Panc1 (cell line): ENCODE measurements around the gene MAP6.

ENCODE experiments used
- TF ChIP-seq, protein P1 (sequence below): fragments of 450-650 bp; IDR thresholded peaks from 2 replicates; pipeline ENCODE4 v1.5.1; 2017; ENCODE audit warnings: mild to moderate bottlenecking
- TF ChIP-seq, protein P2 (sequence below), 2 experiments: IDR thresholded peaks; 2 replicates each; pipeline ENCODE4 v1.6.1; 2011 to 2012; ENCODE audit warnings: low read depth in 2 of 2, control low read depth in 1 of 2, low read length in 1 of 2, mild to moderate bottlenecking in 1 of 2, moderate library complexity in 1 of 2; ENCODE audit not compliant: insufficient read depth in 1 of 2

DNA sequence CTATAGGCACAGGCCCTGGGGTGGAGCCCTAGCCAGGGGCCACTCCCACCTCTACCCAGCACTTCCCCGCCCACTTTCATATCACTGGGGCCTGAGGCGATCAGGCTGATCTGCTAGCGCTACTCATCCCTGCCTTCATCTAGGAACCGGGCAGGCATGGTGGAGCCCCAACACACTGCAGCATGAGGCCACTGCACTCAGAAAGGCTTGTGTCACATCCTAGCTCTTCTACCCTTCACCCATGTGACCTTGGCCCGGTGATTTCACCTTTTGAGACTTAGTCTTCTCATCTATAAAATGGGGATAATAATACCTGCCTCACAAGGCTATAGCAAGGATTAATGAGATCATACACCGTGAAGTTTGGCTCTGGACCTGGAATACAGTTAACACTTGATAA is 125.0 kb downstream of the MAP6 start:
- TF ChIP-seq, protein P1, sequence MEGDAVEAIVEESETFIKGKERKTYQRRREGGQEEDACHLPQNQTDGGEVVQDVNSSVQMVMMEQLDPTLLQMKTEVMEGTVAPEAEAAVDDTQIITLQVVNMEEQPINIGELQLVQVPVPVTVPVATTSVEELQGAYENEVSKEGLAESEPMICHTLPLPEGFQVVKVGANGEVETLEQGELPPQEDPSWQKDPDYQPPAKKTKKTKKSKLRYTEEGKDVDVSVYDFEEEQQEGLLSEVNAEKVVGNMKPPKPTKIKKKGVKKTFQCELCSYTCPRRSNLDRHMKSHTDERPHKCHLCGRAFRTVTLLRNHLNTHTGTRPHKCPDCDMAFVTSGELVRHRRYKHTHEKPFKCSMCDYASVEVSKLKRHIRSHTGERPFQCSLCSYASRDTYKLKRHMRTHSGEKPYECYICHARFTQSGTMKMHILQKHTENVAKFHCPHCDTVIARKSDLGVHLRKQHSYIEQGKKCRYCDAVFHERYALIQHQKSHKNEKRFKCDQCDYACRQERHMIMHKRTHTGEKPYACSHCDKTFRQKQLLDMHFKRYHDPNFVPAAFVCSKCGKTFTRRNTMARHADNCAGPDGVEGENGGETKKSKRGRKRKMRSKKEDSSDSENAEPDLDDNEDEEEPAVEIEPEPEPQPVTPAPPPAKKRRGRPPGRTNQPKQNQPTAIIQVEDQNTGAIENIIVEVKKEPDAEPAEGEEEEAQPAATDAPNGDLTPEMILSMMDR: no peak
- TF ChIP-seq, protein P2, sequence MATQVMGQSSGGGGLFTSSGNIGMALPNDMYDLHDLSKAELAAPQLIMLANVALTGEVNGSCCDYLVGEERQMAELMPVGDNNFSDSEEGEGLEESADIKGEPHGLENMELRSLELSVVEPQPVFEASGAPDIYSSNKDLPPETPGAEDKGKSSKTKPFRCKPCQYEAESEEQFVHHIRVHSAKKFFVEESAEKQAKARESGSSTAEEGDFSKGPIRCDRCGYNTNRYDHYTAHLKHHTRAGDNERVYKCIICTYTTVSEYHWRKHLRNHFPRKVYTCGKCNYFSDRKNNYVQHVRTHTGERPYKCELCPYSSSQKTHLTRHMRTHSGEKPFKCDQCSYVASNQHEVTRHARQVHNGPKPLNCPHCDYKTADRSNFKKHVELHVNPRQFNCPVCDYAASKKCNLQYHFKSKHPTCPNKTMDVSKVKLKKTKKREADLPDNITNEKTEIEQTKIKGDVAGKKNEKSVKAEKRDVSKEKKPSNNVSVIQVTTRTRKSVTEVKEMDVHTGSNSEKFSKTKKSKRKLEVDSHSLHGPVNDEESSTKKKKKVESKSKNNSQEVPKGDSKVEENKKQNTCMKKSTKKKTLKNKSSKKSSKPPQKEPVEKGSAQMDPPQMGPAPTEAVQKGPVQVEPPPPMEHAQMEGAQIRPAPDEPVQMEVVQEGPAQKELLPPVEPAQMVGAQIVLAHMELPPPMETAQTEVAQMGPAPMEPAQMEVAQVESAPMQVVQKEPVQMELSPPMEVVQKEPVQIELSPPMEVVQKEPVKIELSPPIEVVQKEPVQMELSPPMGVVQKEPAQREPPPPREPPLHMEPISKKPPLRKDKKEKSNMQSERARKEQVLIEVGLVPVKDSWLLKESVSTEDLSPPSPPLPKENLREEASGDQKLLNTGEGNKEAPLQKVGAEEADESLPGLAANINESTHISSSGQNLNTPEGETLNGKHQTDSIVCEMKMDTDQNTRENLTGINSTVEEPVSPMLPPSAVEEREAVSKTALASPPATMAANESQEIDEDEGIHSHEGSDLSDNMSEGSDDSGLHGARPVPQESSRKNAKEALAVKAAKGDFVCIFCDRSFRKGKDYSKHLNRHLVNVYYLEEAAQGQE (IDR thresholded peaks at IDR 0.05; ENCODE audit: insufficient read depth in 1 of 2, low read depth in 2 of 2, low read length in 1 of 2): no peak
